HepG2 (cell line): ENCODE measurements around the gene GUCY1A2. TPM values are rescaled to one million over a fixed set of nuclear protein-coding genes. Genes with fewer than 3 reads are reported as not detected.

ENCODE experiments used
- ATAC-seq: fragments of 200-7000 bp; cut with Tn5 transposase; 3 replicates; pipeline ENCODE4 v1.9.1; 2020; ENCODE audit warnings: mild to moderate bottlenecking, moderate library complexity
- BruUV-seq: library from RNA; stranded (reverse); fragments of 400-500 nt; replicated peaks from 2 replicates; lab custom pipeline; 2021; lab: Mats Ljungman, UMichigan
- CTCF ChIA-PET: fragments of 300-600 bp; formaldehyde crosslinking; extraction: SDS; loops from one replicate; lab custom pipeline; 2021; ENCODE audit warnings: low total read pairs, inconsistent platforms, low intra/inter-chr PET ratio; lab: Yijun Ruan, JAX
- POLR2A ChIA-PET: fragments of 350-600 bp; sonication (Branson Sonifier 250); formaldehyde crosslinking; loops from one replicate; lab custom pipeline; 2020; ENCODE audit warnings: antibody characterized with exemption, inconsistent platforms; lab: Yijun Ruan, JAX
- DNase-seq: peaks from one replicate; pipeline ENCODE4 v3.0.0-alpha.2; 2015; ENCODE audit warnings: low spot score
- FAIRE-seq: peaks from 3 replicates; lab custom pipeline; 2011; peaks lifted over from hg19 to GRCh38; lab: Jason Lieb, UNC
- H2AFZ ChIP-seq: one replicate; pipeline ENCODE4 v1.6.1; 2011; ENCODE audit warnings: low read length, inconsistent platforms
- H3K27ac ChIP-seq: fragments of 300-600 bp; 3 replicates; pipeline ENCODE4 v1.8.0; 2011; ENCODE audit warnings: mixed run types, mild to moderate bottlenecking, mixed read lengths, low read length, inconsistent platforms; ENCODE audit not compliant: insufficient read depth; ENCODE audit errors: extremely low read length
- H3K27me3 ChIP-seq, 2 experiments: fragments of 200-600 bp in 1 of 2; 2 replicates in 1 of 2; 3 replicates in 1 of 2; pipeline versions ENCODE4 v1.6.0 to v1.8.0; 2011; ENCODE audit warnings: low read length in 2 of 2, mild to moderate bottlenecking in 2 of 2, moderate library complexity in 2 of 2, inconsistent platforms in 1 of 2; ENCODE audit not compliant: insufficient read depth in 2 of 2, control insufficient read depth in 1 of 2
- H3K36me3 ChIP-seq, 2 experiments: fragments of 200-600 bp in 1 of 2; replicated peaks in 1 of 2; 2 replicates in 1 of 2; 3 replicates in 1 of 2; pipeline versions ENCODE4 v1.5.1 to v1.8.0; 2011; ENCODE audit warnings: low read length in 2 of 2, inconsistent platforms in 1 of 2; ENCODE audit not compliant: insufficient read depth in 2 of 2, control insufficient read depth in 1 of 2
- H3K4me1 ChIP-seq: 2 replicates; pipeline ENCODE4 v1.5.1; 2012; ENCODE audit warnings: low read length, inconsistent platforms; ENCODE audit not compliant: insufficient read depth
- H3K4me2 ChIP-seq: 2 replicates; pipeline ENCODE4 v1.6.0; 2011; ENCODE audit warnings: low read depth, low read length, inconsistent platforms
- H3K4me3 ChIP-seq, 3 experiments: fragments of 200-600 bp in 1 of 3; sonication (generic), shearing (Covaris generic) in 1 of 3; replicated peaks in 1 of 3; 2 replicates each; pipeline ENCODE4 v1.5.1; 2011 to 2016; ENCODE audit warnings: low read length in 3 of 3, inconsistent platforms in 2 of 3, low read depth in 2 of 3, mild to moderate bottlenecking in 2 of 3, control low read depth in 1 of 3, mixed read lengths in 1 of 3; ENCODE audit not compliant: insufficient read depth in 1 of 3
- H3K79me2 ChIP-seq: one replicate; pipeline ENCODE4 v1.6.1; 2011; ENCODE audit warnings: low read length, inconsistent platforms; ENCODE audit not compliant: insufficient read depth
- H3K9ac ChIP-seq: 2 replicates; pipeline ENCODE4 v1.6.0; 2011; ENCODE audit warnings: mild to moderate bottlenecking, low read depth, low read length, inconsistent platforms; ENCODE audit not compliant: insufficient read depth
- H3K9me3 ChIP-seq: 2 replicates; pipeline ENCODE4 v1.5.1; 2012; ENCODE audit warnings: mild to moderate bottlenecking, low read length
- H4K20me1 ChIP-seq: 2 replicates; pipeline ENCODE4 v1.6.0; 2011; ENCODE audit warnings: inconsistent platforms, mild to moderate bottlenecking, low read length, moderate library complexity; ENCODE audit not compliant: insufficient read depth
- CAMTA2 ChIP-seq: sonication (generic); formaldehyde crosslinking; IDR thresholded peaks from 2 replicates; pipeline ENCODE4 v1.4.0; 2020; ENCODE audit warnings: mild to moderate bottlenecking, missing genetic modification reagents, borderline replicate concordance
- DDIT3 ChIP-seq: sonication (generic); formaldehyde crosslinking; IDR thresholded peaks from 2 replicates; pipeline ENCODE4 v1.4.0; 2020; ENCODE audit warnings: mild to moderate bottlenecking, missing genetic modification reagents
- HNF1A ChIP-seq, 2 experiments: sonication (generic) in 1 of 2; formaldehyde crosslinking in 1 of 2; IDR thresholded peaks; 2 replicates each; pipeline versions ENCODE4 v1.4.0 to v1.6.1; 2016 to 2020; ENCODE audit warnings: borderline replicate concordance in 1 of 2, low read depth in 1 of 2, mild to moderate bottlenecking in 1 of 2, missing genetic modification reagents in 1 of 2
- NR2F2 ChIP-seq: IDR thresholded peaks from 2 replicates; pipeline ENCODE4 v1.6.1; 2012; ENCODE audit warnings: low read depth, inconsistent platforms, borderline replicate concordance
- SALL2 ChIP-seq: sonication (generic); formaldehyde crosslinking; IDR thresholded peaks from 2 replicates; pipeline ENCODE4 v1.8.1; 2023; ENCODE audit warnings: mild to moderate bottlenecking, missing genetic modification reagents, inconsistent platforms
- SP2 ChIP-seq: sonication (generic); formaldehyde crosslinking; IDR thresholded peaks from 2 replicates; pipeline ENCODE4 v1.5.1; 2020; ENCODE audit warnings: mild to moderate bottlenecking, missing genetic modification reagents
- U2AF1 ChIP-seq: fragments of 200-400 bp; formaldehyde crosslinking; optimal IDR thresholded peaks from 2 replicates; pipeline ENCODE3; 2017; ENCODE audit warnings: mild to moderate bottlenecking, low read depth, low read length
- YEATS4 ChIP-seq: sonication (generic); formaldehyde crosslinking; IDR thresholded peaks from 2 replicates; pipeline ENCODE4 v1.4.0; 2020; ENCODE audit warnings: missing genetic modification reagents, borderline replicate concordance
- ZNF24 ChIP-seq: fragments of 450-650 bp; IDR thresholded peaks from 2 replicates; pipeline ENCODE4 v1.6.1; 2017; ENCODE audit warnings: antibody characterized with exemption, mild to moderate bottlenecking
- ZNF672 ChIP-seq: sonication (generic); formaldehyde crosslinking; IDR thresholded peaks from 2 replicates; pipeline ENCODE4 v1.8.1; 2022; ENCODE audit warnings: missing genetic modification reagents
- ZSCAN29 ChIP-seq: sonication (generic); formaldehyde crosslinking; conservative IDR thresholded peaks from 2 replicates; pipeline ENCODE4 v1.4.0; 2020; ENCODE audit warnings: mild to moderate bottlenecking, missing genetic modification reagents
- WGBS: methylation state at CpG from one replicate; pipeline ENCODE4 v1.1.6; 2017; ENCODE audit warnings: low lambda C conversion rate; 5-methylcytosine and 5-hydroxymethylcytosine counted together
- in situ Hi-C: cut with HindIII; loops from 2 replicates; pipeline ENCODE4 v1.10.0; 2017; ENCODE audit warnings: low pct_unique_long_range_greater_than_20kb; ENCODE audit not compliant: extremely low pct_ligation_motif_present
- intact Hi-C: fragments of 100-400 bp; cut with micrococcal nuclease; formaldehyde crosslinking; loops from one replicate; pipeline ENCODE4 v1.10.0; 2022; ENCODE audit not compliant: unreplicated experiment
- polyA plus RNA-seq, 8 experiments: library from polyadenylated mRNA; depleted of rRNA in 3 of 8; stranded (reverse) in 7 of 8; unstranded in 1 of 8; fragments of >200 nt; fragmentation: Illumina TruSeq in 4 of 8; extraction: Trizol in 4 of 8; gene quantifications; 2 replicates each; pipeline versions ENCODE4 v1.2.1 to v1.2.3, GENCODE V29; 2011 to 2016; ENCODE audit warnings: low read depth in 4 of 8, missing spikeins in 1 of 8, mixed read lengths in 1 of 8; ENCODE audit not compliant: insufficient read depth in 1 of 8
- total RNA-seq, 5 experiments: library from RNA; depleted of rRNA; stranded (reverse); fragments of >200 nt; fragmentation: Illumina TruSeq; extraction: Trizol; gene quantifications; 2 replicates each; pipeline ENCODE4 v1.2.3, GENCODE V29; 2016; ENCODE audit warnings: low read depth in 1 of 5
- TF ChIP-seq, protein P1 (sequence below), 2 experiments: fragments of 450-650 bp in 1 of 2; sonication (generic) in 1 of 2; formaldehyde crosslinking; IDR thresholded peaks; 2 replicates each; pipeline versions ENCODE4 v1.5.0 to v1.8.0; 2020 to 2022; ENCODE audit warnings: mild to moderate bottlenecking in 1 of 2, missing genetic modification reagents in 1 of 2
- TF ChIP-seq, protein P2 (sequence below): fragments of 450-650 bp; IDR thresholded peaks from 2 replicates; pipeline ENCODE4 v1.6.1; 2016

Gene GUCY1A2
- total and polyA plus RNA-seq, 2 of the 13 experiments (the other 11 are each of a cell fraction or from before 2014, with no cell fraction given): 0.01 to 0.07 TPM

- TF ChIP-seq HNF1A (IDR thresholded peaks at IDR 0.05; ENCODE audit: low read depth) (no peak), HNF1A (CRISPR knock-in tag; IDR thresholded peaks at IDR 0.05; ENCODE audit: borderline replicate concordance) (no peak), ZNF24 (no peak)
Measured at GRCh38 chr11:107017433-107018218, 650 bp downstream of the GUCY1A2 start (continued).

- Histone ChIP-seq H3K4me3 (no peak overlapping the region; a peak in 1 of 6 replicates), H3K27ac (no peak overlapping the region)
- intact Hi-C loops: loop anchor here (5.0 kb wide), 1 partner anchor 710 kb away; no protein-coding TSS in a partner anchor
- BruUV-seq: no TSS peak
- no peak for DNase-seq
- in situ Hi-C loops: no loop called here
- TF ChIP-seq, protein P1, sequence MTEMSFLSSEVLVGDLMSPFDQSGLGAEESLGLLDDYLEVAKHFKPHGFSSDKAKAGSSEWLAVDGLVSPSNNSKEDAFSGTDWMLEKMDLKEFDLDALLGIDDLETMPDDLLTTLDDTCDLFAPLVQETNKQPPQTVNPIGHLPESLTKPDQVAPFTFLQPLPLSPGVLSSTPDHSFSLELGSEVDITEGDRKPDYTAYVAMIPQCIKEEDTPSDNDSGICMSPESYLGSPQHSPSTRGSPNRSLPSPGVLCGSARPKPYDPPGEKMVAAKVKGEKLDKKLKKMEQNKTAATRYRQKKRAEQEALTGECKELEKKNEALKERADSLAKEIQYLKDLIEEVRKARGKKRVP (CRISPR knock-in tag; IDR thresholded peaks at IDR 0.05): no peak
- TF ChIP-seq CAMTA2 (CRISPR knock-in tag): no peak
- TF ChIP-seq U2AF1: no peak
- TF ChIP-seq ZNF672 (CRISPR knock-in tag): no peak
- no peak for TF ChIP-seq DDIT3 (CRISPR knock-in tag)
- TF ChIP-seq NR2F2: no peak
- no peak for TF ChIP-seq SP2 (CRISPR knock-in tag)
- TF ChIP-seq, protein P2, sequence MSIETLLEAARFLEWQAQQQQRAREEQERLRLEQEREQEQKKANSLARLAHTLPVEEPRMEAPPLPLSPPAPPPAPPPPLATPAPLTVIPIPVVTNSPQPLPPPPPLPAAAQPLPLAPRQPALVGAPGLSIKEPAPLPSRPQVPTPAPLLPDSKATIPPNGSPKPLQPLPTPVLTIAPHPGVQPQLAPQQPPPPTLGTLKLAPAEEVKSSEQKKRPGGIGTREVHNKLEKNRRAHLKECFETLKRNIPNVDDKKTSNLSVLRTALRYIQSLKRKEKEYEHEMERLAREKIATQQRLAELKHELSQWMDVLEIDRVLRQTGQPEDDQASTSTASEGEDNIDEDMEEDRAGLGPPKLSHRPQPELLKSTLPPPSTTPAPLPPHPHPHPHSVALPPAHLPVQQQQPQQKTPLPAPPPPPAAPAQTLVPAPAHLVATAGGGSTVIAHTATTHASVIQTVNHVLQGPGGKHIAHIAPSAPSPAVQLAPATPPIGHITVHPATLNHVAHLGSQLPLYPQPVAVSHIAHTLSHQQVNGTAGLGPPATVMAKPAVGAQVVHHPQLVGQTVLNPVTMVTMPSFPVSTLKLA: no peak
- TF ChIP-seq ZSCAN29 (CRISPR knock-in tag): no peak
- TF ChIP-seq SALL2 (CRISPR knock-in tag): no peak
- no peak for TF ChIP-seq YEATS4 (CRISPR knock-in tag)
- TF ChIP-seq, all 625 proteins: peak for 0
- POLR2A ChIA-PET: no interaction called here
- H3K9me3 ChIP-seq: no peaks in the 10 kb centered on the region
- WGBS: 51% methylated on average over 3 of the region's 3 CpGs
- H3K4me1 ChIP-seq: peaks cover 13% of the 10 kb centered on the region
- ATAC-seq: no peak
- peak overlapping the region; percentile 80 for H3K4me2 ChIP-seq
- H3K79me2 ChIP-seq: no peaks in the 10 kb centered on the region
- no peaks in the 10 kb centered on the region; the same call in 1 of the 2 replicates for H4K20me1 ChIP-seq
- no peaks in the 10 kb centered on the region for H3K36me3 ChIP-seq
- peaks cover 4 to 22% of the 10 kb centered on the region in 2 experiments; a peak in 4 of 5 replicates for H3K27me3 ChIP-seq
- CTCF ChIA-PET: no interaction called here
- H2AFZ ChIP-seq: no peak overlapping the region
- no peak overlapping the region for H3K9ac ChIP-seq
- FAIRE-seq: no peak
Measured at GRCh38 chr11:107017104-107017432, 1.2 kb downstream of the GUCY1A2 start.
